ENCODE results near the gene MYL7.

GRCh38 chr7:44163591-44163990 is 22.5 kb upstream of the MYL7 start:
- TF ChIP-seq CTCF (conservative IDR thresholded peaks at IDR 0.05; ENCODE audit: low read depth in 2 of 2): no peak
- TF ChIP-seq EZH2phosphoT487 (IDR thresholded peaks at IDR 0.05; ENCODE audit: unreplicated experiment): no peak
- TF ChIP-seq CREB1 (CRISPR knock-in tag; IDR thresholded peaks at IDR 0.05; ENCODE audit: low read depth): no peak
- no peak for TF ChIP-seq EZH2 (IDR thresholded peaks at IDR 0.05; ENCODE audit: low read depth, unreplicated experiment)
- TF ChIP-seq POLR2AphosphoS5 (IDR thresholded peaks at IDR 0.05; ENCODE audit: low read depth): no peak
- TF ChIP-seq ZNF114 (CRISPR knock-in tag; IDR thresholded peaks at IDR 0.05): no peak
- TF ChIP-seq ETS1 (IDR thresholded peaks at IDR 0.05): no peak
